H1 (cell line): ENCODE data around the gene GALK1. TPM values are rescaled to one million over a fixed set of nuclear protein-coding genes. Genes with fewer than 3 reads are reported as not detected.

Experiments
- CHD1 ChIP-seq: IDR thresholded peaks from 2 replicates; pipeline ENCODE4 v1.6.1; 2012; ENCODE audit warnings: low read depth, low read length, improper control_type of control experiment
- GABPA ChIP-seq: IDR thresholded peaks from 2 replicates; pipeline ENCODE4 v1.6.1; 2011; ENCODE audit warnings: mild to moderate bottlenecking, low read length, moderate library complexity, borderline replicate concordance; ENCODE audit not compliant: insufficient read depth
- GTF2F1 ChIP-seq: IDR thresholded peaks from 2 replicates; pipeline ENCODE4 v1.6.1; 2012; ENCODE audit warnings: low read depth, low read length, improper control_type of control experiment, borderline replicate concordance
- HDAC2 ChIP-seq, 2 experiments: fragments of 300-600 bp in 1 of 2; sonication (generic) in 1 of 2; IDR thresholded peaks; 2 replicates each; pipeline ENCODE4 v1.6.1; 2011 to 2012; ENCODE audit warnings: low read depth in 2 of 2, low read length in 2 of 2, mild to moderate bottlenecking in 2 of 2, moderate library complexity in 2 of 2, borderline replicate concordance in 1 of 2, inconsistent platforms in 1 of 2
- ZNF274 ChIP-seq: IDR thresholded peaks from 2 replicates; pipeline ENCODE4 v1.7.0; 2012; ENCODE audit warnings: low read length, borderline replicate concordance; ENCODE audit errors: extremely low read depth
- polyA plus RNA-seq, 7 experiments: library from polyadenylated mRNA; depleted of rRNA in 3 of 7; stranded (reverse) in 5 of 7; unstranded in 2 of 7; fragments of >200 nt in 5 of 7; fragments of 200-250 nt in 2 of 7; gene quantifications; 1 replicate in 5 of 7; 2 replicates in 1 of 7; 4 replicates in 1 of 7; pipeline versions ENCODE4 v1.2.1 to v1.2.3, GENCODE V29; 2011 to 2013; ENCODE audit warnings: missing spikeins in 2 of 7, mixed read lengths in 2 of 7
- total RNA-seq: library from RNA; stranded (reverse); fragmentation: NEBNext Ultra II Directional; extraction: Animal tissue kit (Norgen Biotek cat#: 25700); gene quantifications from 2 replicates; pipeline ENCODE4 v1.2.1, GENCODE V29; 2021
- TF ChIP-seq, protein P1 (sequence below): IDR thresholded peaks from 2 replicates; pipeline ENCODE4 v1.6.1; 2012; ENCODE audit warnings: inconsistent platforms
- TF ChIP-seq, protein P2 (sequence below): fragments of 300-600 bp; sonication (generic); IDR thresholded peaks from 2 replicates; pipeline ENCODE4 v1.7.1; 2012; ENCODE audit warnings: low read length, moderate library complexity, mild to moderate bottlenecking, inconsistent platforms; ENCODE audit not compliant: insufficient replicate concordance

The GALK1 gene
- total and polyA plus RNA-seq, 2 of the 8 experiments (the other 6 are each of a cell fraction or from before 2014, with no cell fraction given): 34.1 to 47.9 TPM

DNA sequence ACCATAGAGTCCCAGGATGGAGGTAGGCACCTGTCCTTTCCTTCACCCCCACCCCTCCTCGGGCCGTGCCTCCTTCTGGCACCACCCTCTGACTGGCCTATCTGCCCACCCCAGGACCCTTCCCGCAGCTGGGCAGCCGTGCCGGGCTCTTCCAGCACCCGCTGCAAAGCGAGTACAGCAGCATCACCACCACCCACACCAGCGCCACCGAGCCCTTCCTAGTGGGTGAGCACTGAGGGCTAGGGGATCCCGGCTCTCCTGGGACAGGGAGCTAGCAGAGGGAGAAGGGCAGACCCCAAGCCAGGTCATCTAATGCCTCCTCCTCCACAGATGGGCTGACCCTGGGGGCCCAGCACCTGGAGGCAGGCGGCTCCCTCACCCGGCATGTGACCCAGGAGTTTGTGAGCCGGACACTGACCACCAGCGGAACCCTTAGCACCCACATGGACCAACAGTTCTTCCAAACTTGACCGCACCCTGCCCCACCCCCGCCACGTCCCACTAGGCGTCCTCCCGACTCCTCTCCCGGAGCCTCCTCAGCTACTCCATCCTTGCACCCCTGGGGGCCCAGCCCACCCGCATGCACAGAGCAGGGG lies 7.8 kb downstream of the GALK1 start (continued):
- TF ChIP-seq GTF2F1: no peak
- no peak for TF ChIP-seq CHD1
- TF ChIP-seq GABPA: no peak
- no peak for TF ChIP-seq ZNF274
- no peak for TF ChIP-seq HDAC2 (IDR thresholded peaks at IDR 0.05; ENCODE audit: borderline replicate concordance in 1 of 2, low read depth in 2 of 2, low read length in 2 of 2)
- TF ChIP-seq, protein P1, sequence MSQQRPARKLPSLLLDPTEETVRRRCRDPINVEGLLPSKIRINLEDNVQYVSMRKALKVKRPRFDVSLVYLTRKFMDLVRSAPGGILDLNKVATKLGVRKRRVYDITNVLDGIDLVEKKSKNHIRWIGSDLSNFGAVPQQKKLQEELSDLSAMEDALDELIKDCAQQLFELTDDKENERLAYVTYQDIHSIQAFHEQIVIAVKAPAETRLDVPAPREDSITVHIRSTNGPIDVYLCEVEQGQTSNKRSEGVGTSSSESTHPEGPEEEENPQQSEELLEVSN: no peak
- TF ChIP-seq, protein P2, sequence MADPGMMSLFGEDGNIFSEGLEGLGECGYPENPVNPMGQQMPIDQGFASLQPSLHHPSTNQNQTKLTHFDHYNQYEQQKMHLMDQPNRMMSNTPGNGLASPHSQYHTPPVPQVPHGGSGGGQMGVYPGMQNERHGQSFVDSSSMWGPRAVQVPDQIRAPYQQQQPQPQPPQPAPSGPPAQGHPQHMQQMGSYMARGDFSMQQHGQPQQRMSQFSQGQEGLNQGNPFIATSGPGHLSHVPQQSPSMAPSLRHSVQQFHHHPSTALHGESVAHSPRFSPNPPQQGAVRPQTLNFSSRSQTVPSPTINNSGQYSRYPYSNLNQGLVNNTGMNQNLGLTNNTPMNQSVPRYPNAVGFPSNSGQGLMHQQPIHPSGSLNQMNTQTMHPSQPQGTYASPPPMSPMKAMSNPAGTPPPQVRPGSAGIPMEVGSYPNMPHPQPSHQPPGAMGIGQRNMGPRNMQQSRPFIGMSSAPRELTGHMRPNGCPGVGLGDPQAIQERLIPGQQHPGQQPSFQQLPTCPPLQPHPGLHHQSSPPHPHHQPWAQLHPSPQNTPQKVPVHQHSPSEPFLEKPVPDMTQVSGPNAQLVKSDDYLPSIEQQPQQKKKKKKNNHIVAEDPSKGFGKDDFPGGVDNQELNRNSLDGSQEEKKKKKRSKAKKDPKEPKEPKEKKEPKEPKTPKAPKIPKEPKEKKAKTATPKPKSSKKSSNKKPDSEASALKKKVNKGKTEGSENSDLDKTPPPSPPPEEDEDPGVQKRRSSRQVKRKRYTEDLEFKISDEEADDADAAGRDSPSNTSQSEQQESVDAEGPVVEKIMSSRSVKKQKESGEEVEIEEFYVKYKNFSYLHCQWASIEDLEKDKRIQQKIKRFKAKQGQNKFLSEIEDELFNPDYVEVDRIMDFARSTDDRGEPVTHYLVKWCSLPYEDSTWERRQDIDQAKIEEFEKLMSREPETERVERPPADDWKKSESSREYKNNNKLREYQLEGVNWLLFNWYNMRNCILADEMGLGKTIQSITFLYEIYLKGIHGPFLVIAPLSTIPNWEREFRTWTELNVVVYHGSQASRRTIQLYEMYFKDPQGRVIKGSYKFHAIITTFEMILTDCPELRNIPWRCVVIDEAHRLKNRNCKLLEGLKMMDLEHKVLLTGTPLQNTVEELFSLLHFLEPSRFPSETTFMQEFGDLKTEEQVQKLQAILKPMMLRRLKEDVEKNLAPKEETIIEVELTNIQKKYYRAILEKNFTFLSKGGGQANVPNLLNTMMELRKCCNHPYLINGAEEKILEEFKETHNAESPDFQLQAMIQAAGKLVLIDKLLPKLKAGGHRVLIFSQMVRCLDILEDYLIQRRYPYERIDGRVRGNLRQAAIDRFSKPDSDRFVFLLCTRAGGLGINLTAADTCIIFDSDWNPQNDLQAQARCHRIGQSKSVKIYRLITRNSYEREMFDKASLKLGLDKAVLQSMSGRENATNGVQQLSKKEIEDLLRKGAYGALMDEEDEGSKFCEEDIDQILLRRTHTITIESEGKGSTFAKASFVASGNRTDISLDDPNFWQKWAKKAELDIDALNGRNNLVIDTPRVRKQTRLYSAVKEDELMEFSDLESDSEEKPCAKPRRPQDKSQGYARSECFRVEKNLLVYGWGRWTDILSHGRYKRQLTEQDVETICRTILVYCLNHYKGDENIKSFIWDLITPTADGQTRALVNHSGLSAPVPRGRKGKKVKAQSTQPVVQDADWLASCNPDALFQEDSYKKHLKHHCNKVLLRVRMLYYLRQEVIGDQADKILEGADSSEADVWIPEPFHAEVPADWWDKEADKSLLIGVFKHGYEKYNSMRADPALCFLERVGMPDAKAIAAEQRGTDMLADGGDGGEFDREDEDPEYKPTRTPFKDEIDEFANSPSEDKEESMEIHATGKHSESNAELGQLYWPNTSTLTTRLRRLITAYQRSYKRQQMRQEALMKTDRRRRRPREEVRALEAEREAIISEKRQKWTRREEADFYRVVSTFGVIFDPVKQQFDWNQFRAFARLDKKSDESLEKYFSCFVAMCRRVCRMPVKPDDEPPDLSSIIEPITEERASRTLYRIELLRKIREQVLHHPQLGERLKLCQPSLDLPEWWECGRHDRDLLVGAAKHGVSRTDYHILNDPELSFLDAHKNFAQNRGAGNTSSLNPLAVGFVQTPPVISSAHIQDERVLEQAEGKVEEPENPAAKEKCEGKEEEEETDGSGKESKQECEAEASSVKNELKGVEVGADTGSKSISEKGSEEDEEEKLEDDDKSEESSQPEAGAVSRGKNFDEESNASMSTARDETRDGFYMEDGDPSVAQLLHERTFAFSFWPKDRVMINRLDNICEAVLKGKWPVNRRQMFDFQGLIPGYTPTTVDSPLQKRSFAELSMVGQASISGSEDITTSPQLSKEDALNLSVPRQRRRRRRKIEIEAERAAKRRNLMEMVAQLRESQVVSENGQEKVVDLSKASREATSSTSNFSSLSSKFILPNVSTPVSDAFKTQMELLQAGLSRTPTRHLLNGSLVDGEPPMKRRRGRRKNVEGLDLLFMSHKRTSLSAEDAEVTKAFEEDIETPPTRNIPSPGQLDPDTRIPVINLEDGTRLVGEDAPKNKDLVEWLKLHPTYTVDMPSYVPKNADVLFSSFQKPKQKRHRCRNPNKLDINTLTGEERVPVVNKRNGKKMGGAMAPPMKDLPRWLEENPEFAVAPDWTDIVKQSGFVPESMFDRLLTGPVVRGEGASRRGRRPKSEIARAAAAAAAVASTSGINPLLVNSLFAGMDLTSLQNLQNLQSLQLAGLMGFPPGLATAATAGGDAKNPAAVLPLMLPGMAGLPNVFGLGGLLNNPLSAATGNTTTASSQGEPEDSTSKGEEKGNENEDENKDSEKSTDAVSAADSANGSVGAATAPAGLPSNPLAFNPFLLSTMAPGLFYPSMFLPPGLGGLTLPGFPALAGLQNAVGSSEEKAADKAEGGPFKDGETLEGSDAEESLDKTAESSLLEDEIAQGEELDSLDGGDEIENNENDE: no peak
